GM12878 (cell line): ENCODE measurements around the gene TCEAL7. TPM values are rescaled to one million over a fixed set of nuclear protein-coding genes. Genes with fewer than 3 reads are reported as not detected.
A peak's percentile ranks its signal among the peaks of the same experiment; 100 is the strongest.

Experiments
- ATAC-seq: fragments of 200-7000 bp; cut with Tn5 transposase; 3 replicates; pipeline ENCODE4 v1.9.1; 2020; ENCODE audit warnings: mild to moderate bottlenecking, moderate library complexity
- BruUV-seq: library from RNA; stranded (reverse); fragments of 400-500 nt; replicated peaks from 2 replicates; lab custom pipeline; 2021; lab: Mats Ljungman, UMichigan
- CTCF ChIA-PET: fragments of 300-600 bp; sonication (Branson Sonifier 250); formaldehyde crosslinking; extraction: SDS; loops from one replicate; lab custom pipeline; 2021; ENCODE audit warnings: inconsistent platforms; lab: Yijun Ruan, JAX
- POLR2A ChIA-PET: fragments of 350-600 bp; formaldehyde crosslinking; extraction: SDS; loops from one replicate; lab custom pipeline; 2021; ENCODE audit warnings: inconsistent platforms; lab: Charles Lee
- RAD21 ChIA-PET: fragments of 300-600 bp; sonication (Branson Sonifier 250); formaldehyde crosslinking; loops from one replicate; lab custom pipeline; 2023; ENCODE audit warnings: antibody characterized with exemption; ENCODE audit not compliant: unreplicated experiment; lab: Charles Lee
- SMC1A ChIA-PET: fragments of 300-600 bp; sonication (Branson Sonifier 250); formaldehyde crosslinking; loops from one replicate; lab custom pipeline; 2023; ENCODE audit not compliant: unreplicated experiment, uncharacterized antibody; lab: Charles Lee
- DNase-seq: peaks from one replicate; pipeline ENCODE4 v3.0.0-alpha.2; 2011; ENCODE audit warnings: low read depth, low spot score
- FAIRE-seq: peaks from 3 replicates; lab custom pipeline; 2011; peaks lifted over from hg19 to GRCh38; lab: Jason Lieb, UNC
- H2AFZ ChIP-seq: 2 replicates; pipeline ENCODE4 v1.6.0; 2011; ENCODE audit warnings: low read depth, low read length, control low read depth; ENCODE audit not compliant: control insufficient read depth
- H3K27ac ChIP-seq: 2 replicates; pipeline ENCODE4 v1.5.1; 2011; ENCODE audit warnings: control low read depth; ENCODE audit not compliant: control insufficient read depth, insufficient read depth
- H3K27me3 ChIP-seq, 2 experiments: replicated peaks in 1 of 2; 2 replicates each; pipeline versions ENCODE4 v1.6.0 to v1.6.1; 2011; ENCODE audit warnings: low read length in 1 of 2; ENCODE audit not compliant: control insufficient read depth in 2 of 2, insufficient read depth in 2 of 2
- H3K36me3 ChIP-seq, 2 experiments: 2 replicates each; pipeline ENCODE4 v1.5.1; 2011; ENCODE audit warnings: low read length in 1 of 2; ENCODE audit not compliant: control insufficient read depth in 2 of 2, insufficient read depth in 2 of 2
- H3K4me1 ChIP-seq: 2 replicates; pipeline ENCODE4 v1.6.1; 2011; ENCODE audit warnings: mild to moderate bottlenecking, low read length, moderate library complexity, mixed read lengths; ENCODE audit not compliant: control insufficient read depth, insufficient read depth
- H3K4me2 ChIP-seq: 2 replicates; pipeline ENCODE4 v1.6.0; 2011; ENCODE audit warnings: control low read depth; ENCODE audit not compliant: control insufficient read depth, insufficient read depth
- H3K4me3 ChIP-seq: fragments of 200-600 bp; sonication (generic); 2 replicates; pipeline ENCODE4 v1.5.1; 2016
- H3K79me2 ChIP-seq: 2 replicates; pipeline ENCODE4 v1.6.0; 2011; ENCODE audit warnings: low read length; ENCODE audit not compliant: control insufficient read depth, insufficient read depth
- H3K9ac ChIP-seq: 2 replicates; pipeline ENCODE4 v1.8.0; 2011; ENCODE audit warnings: low read length, control low read depth, mixed read lengths; ENCODE audit not compliant: control insufficient read depth, insufficient read depth
- H3K9me3 ChIP-seq: replicated peaks from 3 replicates; pipeline ENCODE4 v1.5.1; 2011; ENCODE audit warnings: mild to moderate bottlenecking, low read length; ENCODE audit not compliant: control insufficient read depth, insufficient read depth
- H4K20me1 ChIP-seq: 2 replicates; pipeline ENCODE4 v1.6.0; 2011; ENCODE audit not compliant: control insufficient read depth, insufficient read depth
- CHD4 ChIP-seq: fragments of 200-600 bp; sonication (generic); IDR thresholded peaks from 2 replicates; pipeline ENCODE4 v1.6.1; 2016; ENCODE audit warnings: mild to moderate bottlenecking
- GABPA ChIP-seq: IDR thresholded peaks from 2 replicates; pipeline ENCODE4 v1.6.1; 2014; ENCODE audit warnings: antibody characterized with exemption, low read depth, mild to moderate bottlenecking, inconsistent platforms
- JUND ChIP-seq: IDR thresholded peaks from 2 replicates; pipeline ENCODE4 v1.6.1; 2012; ENCODE audit warnings: low read depth, mild to moderate bottlenecking, low read length, improper control_type of control experiment, moderate library complexity
- KLF5 ChIP-seq: fragments of 450-650 bp; IDR thresholded peaks from 2 replicates; pipeline ENCODE4 v1.6.1; 2014; ENCODE audit warnings: mild to moderate bottlenecking; ENCODE audit not compliant: partially characterized antibody
- SIX5 ChIP-seq: IDR thresholded peaks from 2 replicates; pipeline ENCODE4 v1.6.1; 2011; ENCODE audit warnings: mild to moderate bottlenecking, low read depth, low read length, moderate library complexity; ENCODE audit not compliant: severe bottlenecking
- SMAD1 ChIP-seq: fragments of 450-650 bp; IDR thresholded peaks from 2 replicates; pipeline ENCODE4 v1.6.1; 2018; ENCODE audit warnings: mild to moderate bottlenecking, low read depth; ENCODE audit not compliant: partially characterized antibody
- WGBS: methylation state at CpG from one replicate; pipeline ENCODE4 v1.1.6; 2016; ENCODE audit warnings: low lambda C conversion rate; ENCODE audit not compliant: insufficient replicate concordance, insufficient coverage; ENCODE audit errors: missing lambda C conversion rate; 5-methylcytosine and 5-hydroxymethylcytosine counted together
- in situ Hi-C: fragments of 300-500 bp; cut with MboI; formaldehyde crosslinking; loops from 9 replicates; pipeline ENCODE4 v1.14.3; 2018; ENCODE audit warnings: mixed read lengths
- intact Hi-C: fragments of 100-400 bp; cut with micrococcal nuclease; formaldehyde crosslinking; loops from one replicate; pipeline ENCODE4 v1.14.2; 2022; ENCODE audit not compliant: unreplicated experiment
- polyA plus RNA-seq, 11 experiments: library from polyadenylated mRNA; depleted of rRNA in 4 of 11; unstranded in 6 of 11; stranded (reverse) in 5 of 11; fragments of >200 nt; fragmentation: Nextera tagmentation in 4 of 11; fragmentation: Illumina TruSeq in 1 of 11; extraction: Ambion mirVana in 4 of 11; extraction: Trizol in 1 of 11; gene quantifications; 1 replicate in 1 of 11; 2 replicates in 10 of 11; pipeline versions ENCODE4 v1.2.1 to v1.2.3, GENCODE V29; 2011 to 2016; ENCODE audit warnings: inconsistent platforms in 2 of 11, missing spikeins in 2 of 11, low read depth in 1 of 11
- total RNA-seq, 4 experiments: library from RNA; depleted of rRNA in 3 of 4; stranded (reverse); fragments of >200 nt in 3 of 4; fragmentation: Illumina TruSeq in 1 of 4; extraction: Trizol in 1 of 4; gene quantifications; 2 replicates each; pipeline versions ENCODE4 v1.2.1 to v1.2.3, GENCODE V29; 2013 to 2021

Gene TCEAL7
- total and polyA plus RNA-seq, 10 of the 15 experiments (the other 5 are each of a cell fraction or from before 2014, with no cell fraction given) = not detected

DNA sequence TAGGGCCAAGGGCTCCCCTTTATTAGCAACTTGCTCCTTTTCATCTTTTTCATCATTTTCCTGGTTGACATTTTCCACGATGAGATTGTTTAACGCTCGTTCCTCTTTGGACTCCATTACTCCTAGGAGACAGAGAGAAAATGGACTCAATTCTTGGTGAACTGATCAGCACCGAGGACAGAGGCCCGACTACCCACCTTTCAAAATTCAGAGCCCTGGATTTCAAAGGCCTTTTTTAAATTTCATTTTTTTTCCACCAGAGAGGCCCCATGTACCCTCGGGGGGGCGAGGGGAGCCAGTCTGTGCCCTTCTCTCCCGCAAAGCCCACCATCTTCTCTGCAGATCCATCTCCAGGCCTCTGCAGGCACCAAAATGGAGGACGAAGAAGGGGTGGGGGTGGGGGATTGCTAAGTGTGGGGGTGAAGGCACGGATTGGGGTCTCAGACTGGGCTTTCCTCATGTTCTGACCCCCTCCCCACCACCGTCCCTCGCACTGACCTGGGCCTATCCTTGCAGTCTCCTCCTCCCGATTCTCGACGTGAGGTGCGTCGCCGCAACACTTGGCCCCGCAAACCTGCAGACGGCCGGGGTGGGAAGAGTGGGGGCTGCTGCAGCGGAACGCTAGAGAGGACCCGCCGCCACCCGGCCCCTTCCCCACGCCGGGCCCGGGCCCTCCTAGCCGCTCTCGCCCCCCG lies 20.0 kb upstream of the TCEAL7 start:
- Histone ChIP-seq H3K79me2 (no peaks in the 10 kb centered on the region), H3K27ac (no peak overlapping the region), H3K4me1 (no peaks in the 10 kb centered on the region), H2AFZ (no peak overlapping the region)
- ChIA-PET CTCF (no interaction called here), RAD21 (no interaction called here)
- DNase-seq = no peak
- in situ Hi-C loops = no loop called here
- intact Hi-C loops = no loop called here
- no peak for TF ChIP-seq SIX5
- TF ChIP-seq SMAD1 = no peak
- TF ChIP-seq CHD4 = no peak
- no peak for TF ChIP-seq GABPA
- TF ChIP-seq KLF5 = no peak
- no peak for TF ChIP-seq JUND
- TF ChIP-seq, all 136 proteins: peak for 0
- peak overlapping the region; percentile 59 for H3K4me2 ChIP-seq
- ChIA-PET SMC1A (no interaction called here), POLR2A (no interaction called here)
- 47% methylated on average over 28 of the region's 32 CpGs for WGBS
- no peaks in the 10 kb centered on the region for H4K20me1 ChIP-seq
- H3K9me3 ChIP-seq = no peaks in the 10 kb centered on the region
- ATAC-seq = no peak
- no peaks in the 10 kb centered on the region for H3K36me3 ChIP-seq
- no peaks in the 10 kb centered on the region for H3K27me3 ChIP-seq
- H3K4me3 ChIP-seq = peak overlapping the region; percentile 50; the same call in 1 of the 2 replicates
- BruUV-seq = no TSS peak
- FAIRE-seq = no peak
- no peak overlapping the region for H3K9ac ChIP-seq
